Activated T-cell treated with anti-CD3 and anti-CD28 coated beads for 24 hours (primary cell): Measurements from ENCODE around the gene CRKL.
"Not testable (repeated sequence)": the region's sequence is repeated elsewhere in the genome, so short reads cannot be mapped to it uniquely, and the experiment has no call there.

Experiments used
- DNase-seq: peaks from one replicate; pipeline ENCODE4 v3.0.0-alpha.2; 2020; ENCODE audit warnings: low read depth

CRKL gene

GRCh38 chr22:20967697-20968211 is 50.5 kb downstream of the CRKL start:
- no peak for DNase-seq

GRCh38 chr22:20968281-20968977 is 51.2 kb downstream of the CRKL start:
- no peak for DNase-seq

DNA sequence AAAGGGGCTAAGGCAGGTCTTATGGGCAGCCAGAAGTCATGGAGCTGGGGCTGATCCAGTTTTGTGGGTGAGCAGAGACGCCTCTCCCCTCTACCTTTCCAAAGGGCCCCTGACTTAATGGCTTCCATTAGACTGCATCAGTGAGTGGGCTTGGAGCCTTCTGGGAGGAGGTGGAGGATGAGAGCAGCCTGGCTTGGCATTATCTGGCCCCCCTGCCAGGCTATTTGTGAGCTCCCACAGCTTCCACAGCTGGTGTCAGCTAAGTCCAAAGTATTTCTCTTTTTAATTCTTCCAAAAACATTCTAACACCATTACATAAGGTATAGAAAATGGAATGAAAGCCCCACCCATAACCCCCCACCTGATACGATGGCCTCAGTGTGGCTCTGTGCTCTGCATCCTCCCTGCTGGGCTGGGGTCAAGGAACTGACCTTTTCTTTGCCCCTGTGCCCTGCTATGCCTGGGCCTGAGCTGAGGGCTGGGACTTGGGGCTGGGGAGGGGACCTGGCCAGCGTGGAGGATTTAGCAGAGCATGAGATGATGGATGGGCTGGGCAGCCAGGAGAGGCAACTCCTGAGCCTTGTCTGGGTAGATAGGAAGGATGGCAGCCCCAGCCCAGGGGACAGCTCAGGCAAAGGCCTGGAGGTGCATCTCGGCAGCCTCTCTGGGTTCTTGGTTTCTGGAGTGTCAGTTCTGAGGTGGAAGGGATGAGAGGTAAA is 53.9 kb downstream of the CRKL start:
- DNase-seq: no peak

GRCh38 chr22:20972014-20972694 is 54.9 kb downstream of the CRKL start:
- not testable (repeated sequence) for DNase-seq

- no peak for DNase-seq
Observed at GRCh38 chr22:20972933-20973577, 55.8 kb downstream of the CRKL start.

- DNase-seq: no peak
Observed at GRCh38 chr22:20973634-20974286, 56.6 kb downstream of the CRKL start.

- DNase-seq: no peak
Observed at GRCh38 chr22:20974336-20974955, 57.2 kb downstream of the CRKL start.

DNA sequence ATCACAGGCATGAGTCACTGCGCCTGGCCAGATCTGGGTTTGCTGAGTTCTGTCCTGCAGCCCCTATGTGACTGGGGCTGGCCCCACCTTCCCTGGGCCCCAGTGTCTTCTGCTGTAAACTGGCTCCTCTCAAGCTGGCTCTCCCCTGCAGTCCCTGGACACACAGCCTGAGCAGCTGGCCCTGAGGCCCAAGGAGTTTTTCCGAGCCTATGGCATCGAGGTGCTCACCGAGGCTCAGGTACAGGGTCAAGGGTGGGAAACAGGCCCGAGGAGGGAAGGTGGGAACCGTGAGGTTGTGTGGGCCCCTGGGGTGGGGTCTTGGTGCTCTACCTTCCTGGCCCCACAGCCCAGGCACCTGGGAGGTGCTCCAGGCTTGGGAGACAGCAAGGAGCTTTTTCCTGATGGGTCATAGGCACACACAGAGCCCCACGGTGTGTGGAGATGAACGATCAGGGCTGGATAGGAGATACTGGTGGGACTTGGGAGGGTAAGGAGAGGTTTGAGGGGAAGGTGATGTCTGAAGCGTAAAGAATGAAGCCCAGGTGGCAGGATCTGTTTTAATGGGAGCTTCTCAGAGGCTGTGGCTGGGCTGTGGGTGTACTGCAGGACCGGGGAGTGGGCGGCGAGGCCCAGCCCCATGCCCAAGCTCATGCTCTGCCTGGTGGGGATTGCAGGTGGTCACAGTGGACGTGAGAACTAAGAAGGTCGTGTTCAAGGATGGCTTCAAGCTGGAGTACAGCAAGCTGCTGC is 58.5 kb downstream of the CRKL start:
- DNase-seq: no peak

DNA sequence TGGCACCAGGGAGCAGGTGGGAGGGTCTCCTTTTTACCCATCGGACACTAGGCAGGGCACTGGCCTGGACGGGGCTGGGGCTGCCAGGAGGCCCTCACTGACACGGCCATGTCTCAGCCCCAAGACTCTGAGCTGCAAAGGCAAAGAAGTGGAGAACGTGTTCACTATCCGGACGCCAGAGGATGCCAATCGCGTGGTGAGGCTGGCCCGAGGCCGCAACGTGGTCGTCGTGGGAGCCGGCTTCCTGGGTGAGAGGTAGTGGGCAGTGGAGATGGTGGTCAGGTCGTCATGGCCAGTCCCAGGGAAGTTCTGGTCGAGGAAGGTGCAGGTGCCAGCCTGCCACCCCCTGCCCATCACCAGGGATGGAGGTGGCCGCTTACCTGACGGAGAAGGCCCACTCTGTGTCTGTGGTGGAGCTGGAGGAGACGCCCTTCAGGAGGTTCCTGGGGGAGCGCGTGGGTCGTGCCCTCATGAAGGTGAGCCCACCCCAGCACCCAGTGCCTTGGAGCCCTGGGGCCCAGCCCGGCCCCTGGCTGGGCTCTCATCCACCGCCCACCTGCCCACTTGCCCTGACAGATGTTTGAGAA is 59.2 kb downstream of the CRKL start:
- no peak for DNase-seq

DNA sequence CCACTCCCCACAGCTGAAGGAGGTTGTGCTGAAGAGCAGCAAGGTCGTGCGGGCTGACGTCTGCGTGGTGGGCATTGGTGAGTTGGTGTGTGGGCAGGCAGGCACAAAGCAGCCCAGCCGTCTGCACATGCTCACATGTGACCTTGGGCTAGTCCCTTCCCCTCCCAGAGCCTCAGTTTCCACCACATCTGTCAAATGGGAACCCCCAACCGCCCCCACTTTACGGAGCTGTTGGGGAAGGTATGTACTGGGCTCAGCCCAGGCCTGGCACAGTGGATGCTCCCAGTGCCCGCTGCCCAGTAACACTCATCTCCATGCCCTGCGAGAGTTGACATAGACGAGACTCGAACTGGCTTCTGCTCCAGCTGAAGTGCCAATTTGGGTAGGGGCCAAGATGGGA is 59.8 kb downstream of the CRKL start:
- no peak for DNase-seq

DNA sequence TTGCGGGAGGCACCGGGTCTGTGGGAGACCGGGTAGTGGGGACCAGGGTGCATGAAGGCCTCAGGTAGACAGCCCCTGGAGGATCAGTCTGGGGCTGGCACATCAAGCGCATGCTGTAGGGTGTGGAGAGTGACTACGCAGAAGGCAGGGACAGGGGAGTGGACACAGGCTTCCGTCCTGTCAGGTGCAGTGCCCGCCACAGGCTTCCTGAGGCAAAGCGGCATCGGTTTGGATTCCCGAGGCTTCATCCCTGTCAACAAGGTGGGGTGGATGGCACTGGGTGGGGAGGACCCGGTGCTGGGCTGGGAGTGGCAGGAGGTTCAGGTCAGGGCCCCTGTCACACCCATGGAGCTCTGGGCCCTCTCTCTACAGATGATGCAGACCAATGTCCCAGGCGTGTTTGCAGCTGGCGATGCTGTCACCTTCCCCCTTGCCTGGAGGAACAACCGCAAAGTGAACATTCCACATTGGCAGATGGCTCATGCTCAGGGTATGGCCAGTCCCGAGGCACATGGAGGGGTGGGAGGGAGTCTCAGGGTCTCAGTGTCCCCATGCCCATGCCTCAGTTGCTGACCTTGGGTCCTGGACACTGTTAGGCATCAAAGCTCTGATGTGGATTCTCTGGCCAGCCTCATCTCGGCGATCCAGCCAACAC is 60.4 kb downstream of the CRKL start:
- no peak for DNase-seq

DNA sequence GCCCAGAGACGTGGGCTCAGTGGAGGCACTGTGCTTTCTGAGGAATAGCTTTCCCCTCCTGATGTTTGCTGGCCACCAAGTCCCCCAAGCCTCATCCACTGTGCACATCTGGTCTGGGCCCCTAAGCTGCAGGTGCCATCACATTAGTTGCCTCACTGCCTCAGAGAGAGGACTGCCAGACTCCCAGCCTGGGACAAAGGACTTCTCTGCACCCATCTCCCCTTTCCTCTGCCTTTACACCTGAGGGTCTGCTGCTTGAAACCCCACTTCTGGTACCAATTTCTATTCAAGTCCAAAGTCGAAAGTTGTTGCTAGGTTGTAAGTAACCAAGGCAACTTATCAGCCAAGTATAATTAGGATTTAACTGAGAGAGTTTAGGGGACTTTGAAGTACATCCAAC is 61.2 kb downstream of the CRKL start:
- DNase-seq: no peak

DNA sequence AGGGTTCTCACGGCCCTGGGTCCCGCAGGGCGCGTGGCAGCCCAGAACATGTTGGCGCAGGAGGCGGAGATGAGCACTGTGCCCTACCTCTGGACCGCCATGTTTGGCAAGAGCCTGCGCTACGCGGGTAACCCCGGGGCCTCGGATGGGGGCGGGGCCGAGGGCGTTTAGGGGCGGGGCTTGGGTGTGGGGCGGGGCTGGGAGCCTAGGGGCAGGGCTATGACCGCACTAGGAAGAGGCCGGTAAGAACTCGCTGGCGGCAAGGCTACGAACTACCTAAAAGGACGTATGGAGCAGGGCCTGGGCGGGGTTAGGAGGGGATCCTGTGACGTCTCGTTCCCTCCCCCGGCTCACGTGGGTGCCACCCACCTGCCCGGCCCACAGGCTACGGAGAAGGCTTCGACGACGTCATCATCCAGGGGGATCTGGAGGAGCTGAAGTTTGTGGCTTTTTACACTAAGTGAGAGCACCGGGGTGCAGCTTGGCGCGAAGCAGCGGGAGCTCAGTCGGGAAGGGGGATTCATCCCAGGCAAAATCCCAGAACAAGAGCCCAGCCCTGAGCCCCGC is 62.1 kb downstream of the CRKL start:
- peak; percentile 57 for DNase-seq

GRCh38 chr22:20979940-20980453 is 62.8 kb downstream of the CRKL start:
- no peak for DNase-seq

DNA sequence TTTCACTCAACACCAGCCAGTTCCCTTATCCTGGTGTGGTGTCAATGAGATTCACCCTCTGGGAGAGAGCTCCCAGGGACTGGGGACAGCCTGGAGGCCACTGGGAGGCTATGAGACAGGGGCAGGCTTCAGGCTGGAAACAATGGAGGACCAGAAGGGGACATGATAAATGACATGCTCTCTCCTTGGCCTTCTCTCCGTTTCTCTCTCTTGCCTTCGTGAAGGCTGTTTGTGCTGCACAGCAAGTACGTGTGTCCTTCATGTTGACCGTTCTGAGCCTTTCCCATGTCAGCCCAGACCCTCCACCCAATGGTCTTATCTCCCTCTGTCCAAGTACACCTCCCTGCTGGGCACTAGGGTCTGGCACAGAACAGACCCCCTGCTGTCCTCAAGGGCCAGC is 63.3 kb downstream of the CRKL start:
- DNase-seq: no peak

GRCh38 chr22:20980938-20981722 is 63.9 kb downstream of the CRKL start:
- no peak for DNase-seq

DNA sequence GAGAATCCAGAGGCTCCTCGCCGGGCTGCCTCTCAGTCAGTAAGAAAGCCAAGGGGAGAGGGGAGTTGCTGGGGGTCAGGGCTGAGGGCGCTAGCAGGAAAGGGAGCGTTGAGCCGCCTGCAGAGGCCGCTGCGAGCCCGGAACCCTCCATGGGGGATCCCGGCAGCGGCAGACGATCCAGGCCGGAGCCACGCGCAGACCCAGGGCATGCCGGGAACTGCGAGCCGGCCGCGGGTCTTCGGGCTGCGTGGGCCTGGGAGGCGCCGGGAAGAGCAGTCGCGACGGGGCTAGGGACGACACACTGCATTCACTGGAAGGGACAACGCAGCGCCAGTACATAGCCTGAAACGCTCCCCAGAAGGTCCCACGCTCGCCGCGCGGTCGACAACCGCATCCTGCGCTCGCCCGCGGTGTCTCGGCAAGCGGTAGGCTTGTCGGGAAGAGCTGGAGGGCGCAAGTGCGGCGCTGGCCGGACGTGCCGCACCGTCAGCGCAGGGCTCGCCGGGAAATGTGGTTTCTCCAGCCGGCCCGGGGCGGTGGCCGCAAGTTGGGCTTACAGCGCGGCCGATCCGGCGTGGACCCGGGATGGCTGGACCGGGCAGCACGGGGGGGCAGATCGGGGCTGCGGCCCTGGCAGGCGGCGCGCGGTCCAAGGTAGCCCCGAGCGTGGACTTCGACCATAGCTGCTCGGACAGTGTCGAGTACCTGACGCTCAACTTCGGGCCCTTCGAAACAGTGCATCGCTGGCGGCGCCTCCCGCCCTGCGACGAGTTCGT is 64.8 kb downstream of the CRKL start, which contains the start of gene LZTR1:
Gene LZTR1, plus strand, starts transcription at position 511 of the 776 bp plus-strand sequence. Its CDS starts 75 bp downstream, at position 586.
- peak; percentile 69 for DNase-seq

- DNase-seq: no peak
Observed at GRCh38 chr22:20982563-20982882, 65.3 kb downstream of the CRKL start.
